Activated B cell treated with CpG ODN at 0.5 μM for 24 hours (primary cell): ENCODE data around the gene NR3C1. TPM values are rescaled to one million over a fixed set of nuclear protein-coding genes. Genes with fewer than 3 reads are reported as not detected.

Experiments used
- ATAC-seq: fragments of 200-7000 bp; cut with Tn5 transposase; one replicate; pipeline ENCODE4 v1.10.0; 2021; ENCODE audit warnings: low read depth, mild to moderate bottlenecking, moderate library complexity
- CTCF ChIA-PET: fragments of 350-600 bp; sonication (Branson Sonifier 250); formaldehyde crosslinking; loops from one replicate; lab custom pipeline; 2021; ENCODE audit warnings: antibody characterized with exemption; lab: Charles Lee
- POLR2A ChIA-PET: fragments of 350-600 bp; sonication (Branson Sonifier 250); formaldehyde crosslinking; loops from one replicate; lab custom pipeline; 2021; ENCODE audit warnings: antibody characterized with exemption; lab: Charles Lee
- DNase-seq: peaks from one replicate; pipeline ENCODE4 v3.0.0; 2022
- H3K27ac Mint-ChIP-seq: one replicate; pipeline ENCODE4 v1.8.0; 2020; ENCODE audit warnings: mixed read lengths
- H3K27me3 Mint-ChIP-seq: one replicate; pipeline ENCODE4 v1.8.0; 2021; ENCODE audit warnings: mixed read lengths
- H3K36me3 Mint-ChIP-seq: one replicate; pipeline ENCODE4 v1.8.0; 2021; ENCODE audit warnings: low read depth, mixed read lengths
- H3K4me1 Mint-ChIP-seq: one replicate; pipeline ENCODE4 v1.8.0; 2021; ENCODE audit warnings: mixed read lengths
- H3K4me3 Mint-ChIP-seq: one replicate; pipeline ENCODE4 v1.8.0; 2020; ENCODE audit warnings: mild to moderate bottlenecking, mixed read lengths
- H3K9me3 Mint-ChIP-seq: one replicate; pipeline ENCODE4 v1.8.0; 2020; ENCODE audit warnings: mixed read lengths
- CTCF ChIP-seq: fragments of 200-600 bp; IDR thresholded peaks from one replicate; pipeline ENCODE4 v1.8.0; 2022; ENCODE audit warnings: antibody characterized with exemption, mild to moderate bottlenecking
- intact Hi-C: fragments of 100-400 bp; cut with micrococcal nuclease; formaldehyde crosslinking; loops from one replicate; pipeline ENCODE4 v1.15.1; 2024
- total RNA-seq: library from RNA; stranded (reverse); gene quantifications from 2 replicates; pipeline ENCODE4 v1.2.3, GENCODE V29; 2022

Gene NR3C1
- total RNA-seq, 1 donor from 2014 or later: 110 TPM

- Mint-ChIP-seq H3K36me3 (no peaks in the 10 kb centered on the region), H3K27me3 (no peaks in the 10 kb centered on the region), H3K9me3 (no peaks in the 10 kb centered on the region), H3K27ac (no peak overlapping the region), H3K4me3 (no peak overlapping the region), H3K4me1 (peaks cover 12% of the 10 kb centered on the region)
- no peak for TF ChIP-seq CTCF
- ChIA-PET CTCF (interaction anchor here (0.8 kb wide), 1 partner anchor 12 kb away, joined by 3 read pairs; no protein-coding TSS in a partner anchor), POLR2A (interaction anchor here (0.7 to 1.6 kb wide), 3 partner anchors 11 to 1588 kb away, joined by 3 to 12 read pairs (median 3); no protein-coding TSS in a partner anchor)
- DNase-seq (no peak), ATAC-seq (no peak)
- intact Hi-C loops: no loop called here
Observed at GRCh38 chr5:143446535-143447226, 43.2 kb upstream of the NR3C1 start.

GRCh38 chr5:143445776-143446175 is 42.3 kb upstream of the NR3C1 start:
- no peaks in the 10 kb centered on the region for H3K9me3 Mint-ChIP-seq
- H3K27ac Mint-ChIP-seq: no peak overlapping the region
- ChIA-PET CTCF (no interaction called here), POLR2A (interaction anchor here (0.7 to 1.6 kb wide), 2 partner anchors 11 to 1587 kb away, joined by 3 to 12 read pairs; no protein-coding TSS in a partner anchor)
- no peak for TF ChIP-seq CTCF
- H3K27me3 Mint-ChIP-seq: no peaks in the 10 kb centered on the region
- no peaks in the 10 kb centered on the region for H3K36me3 Mint-ChIP-seq
- H3K4me1 Mint-ChIP-seq: peaks cover 12% of the 10 kb centered on the region
- no peak overlapping the region for H3K4me3 Mint-ChIP-seq
- DNase-seq (no peak), ATAC-seq (no peak)
- intact Hi-C loops: no loop called here

- DNase-seq (no peak), ATAC-seq (no peak)
- H3K9me3 Mint-ChIP-seq: no peaks in the 10 kb centered on the region
- ChIA-PET POLR2A (no interaction called here), CTCF (no interaction called here)
- H3K4me3 Mint-ChIP-seq: no peak overlapping the region
- no peaks in the 10 kb centered on the region for H3K27me3 Mint-ChIP-seq
- intact Hi-C loops: no loop called here
- no peaks in the 10 kb centered on the region for H3K36me3 Mint-ChIP-seq
- no peak for TF ChIP-seq CTCF
- H3K4me1 Mint-ChIP-seq: peaks cover 10% of the 10 kb centered on the region
- no peak overlapping the region for H3K27ac Mint-ChIP-seq
Observed at GRCh38 chr5:143443330-143443729, 39.8 kb upstream of the NR3C1 start.

GRCh38 chr5:143442385-143442784 is 38.9 kb upstream of the NR3C1 start:
- intact Hi-C loops: no loop called here
- CTCF ChIA-PET: interaction anchor here (0.9 kb wide), 1 partner anchor 246 kb away, joined by 3 read pairs; no protein-coding TSS in a partner anchor
- no peak for DNase-seq
- TF ChIP-seq CTCF: no peak
- Mint-ChIP-seq H3K27me3 (no peaks in the 10 kb centered on the region), H3K36me3 (no peaks in the 10 kb centered on the region), H3K4me1 (peaks cover 12% of the 10 kb centered on the region), H3K27ac (no peak overlapping the region), H3K4me3 (no peak overlapping the region), H3K9me3 (no peaks in the 10 kb centered on the region)
- POLR2A ChIA-PET: interaction anchor here (0.6 kb wide), 1 partner anchor 38 kb away, joined by 3 read pairs; no protein-coding TSS in a partner anchor
- no peak for ATAC-seq

GRCh38 chr5:143440448-143441115 is 37.1 kb upstream of the NR3C1 start:
- H3K9me3 Mint-ChIP-seq: no peaks in the 10 kb centered on the region
- H3K4me3 Mint-ChIP-seq: no peak overlapping the region
- no peak for TF ChIP-seq CTCF
- ChIA-PET POLR2A (no interaction called here), CTCF (no interaction called here)
- no peak for ATAC-seq
- no peak for DNase-seq
- H3K27ac Mint-ChIP-seq: peak overlapping the region; percentile 3
- no peaks in the 10 kb centered on the region for H3K36me3 Mint-ChIP-seq
- no peaks in the 10 kb centered on the region for H3K27me3 Mint-ChIP-seq
- H3K4me1 Mint-ChIP-seq: peaks cover 25% of the 10 kb centered on the region
- intact Hi-C loops: no loop called here
